Measurements from ENCODE around the gene CMTM3.
"Not testable (repeated sequence)": the region's sequence is repeated elsewhere in the genome, so short reads cannot be mapped to it uniquely, and the experiment has no call there.

Gene CMTM3

DNA sequence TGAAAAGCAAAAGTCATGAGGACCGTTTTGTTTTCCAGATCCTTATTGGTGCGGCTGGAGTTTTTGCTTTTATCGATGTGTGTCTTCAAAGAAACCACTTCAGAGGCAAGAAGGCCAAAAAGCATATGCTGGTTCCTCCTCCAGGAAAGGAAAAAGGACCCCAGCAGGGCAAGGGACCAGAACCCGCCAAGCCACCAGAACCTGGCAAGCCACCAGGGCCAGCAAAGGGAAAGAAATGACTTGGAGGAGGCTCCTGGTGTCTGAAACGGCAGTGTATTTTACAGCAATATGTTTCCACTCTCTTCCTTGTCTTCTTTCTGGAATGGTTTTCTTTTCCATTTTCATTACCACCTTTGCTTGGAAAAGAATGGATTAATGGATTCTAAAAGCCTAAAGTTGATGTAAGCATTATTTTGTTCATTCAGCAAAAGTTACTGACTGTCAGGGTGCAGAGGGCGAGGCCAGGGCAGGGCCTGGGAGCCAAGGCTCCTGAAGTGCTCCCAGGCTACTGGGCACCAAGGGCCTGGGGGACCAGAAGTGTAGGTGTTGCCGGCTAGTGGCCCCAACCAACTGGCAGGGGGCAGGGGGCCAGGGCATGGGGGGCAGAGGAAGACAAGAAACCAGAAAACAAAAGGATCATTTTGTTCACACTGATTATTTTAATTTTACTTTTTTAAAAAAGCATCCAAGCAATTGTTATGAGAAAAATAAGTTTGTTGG lies 16.5 kb upstream of the CMTM3 start:
- no peak overlapping the region for H3K27ac ChIP-seq
- no peak for TF ChIP-seq ZFX (IDR thresholded peaks at IDR 0.05; ENCODE audit: borderline replicate concordance)
- TF ChIP-seq, protein P1, sequence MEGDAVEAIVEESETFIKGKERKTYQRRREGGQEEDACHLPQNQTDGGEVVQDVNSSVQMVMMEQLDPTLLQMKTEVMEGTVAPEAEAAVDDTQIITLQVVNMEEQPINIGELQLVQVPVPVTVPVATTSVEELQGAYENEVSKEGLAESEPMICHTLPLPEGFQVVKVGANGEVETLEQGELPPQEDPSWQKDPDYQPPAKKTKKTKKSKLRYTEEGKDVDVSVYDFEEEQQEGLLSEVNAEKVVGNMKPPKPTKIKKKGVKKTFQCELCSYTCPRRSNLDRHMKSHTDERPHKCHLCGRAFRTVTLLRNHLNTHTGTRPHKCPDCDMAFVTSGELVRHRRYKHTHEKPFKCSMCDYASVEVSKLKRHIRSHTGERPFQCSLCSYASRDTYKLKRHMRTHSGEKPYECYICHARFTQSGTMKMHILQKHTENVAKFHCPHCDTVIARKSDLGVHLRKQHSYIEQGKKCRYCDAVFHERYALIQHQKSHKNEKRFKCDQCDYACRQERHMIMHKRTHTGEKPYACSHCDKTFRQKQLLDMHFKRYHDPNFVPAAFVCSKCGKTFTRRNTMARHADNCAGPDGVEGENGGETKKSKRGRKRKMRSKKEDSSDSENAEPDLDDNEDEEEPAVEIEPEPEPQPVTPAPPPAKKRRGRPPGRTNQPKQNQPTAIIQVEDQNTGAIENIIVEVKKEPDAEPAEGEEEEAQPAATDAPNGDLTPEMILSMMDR (IDR thresholded peaks at IDR 0.05), result no peak

DNA sequence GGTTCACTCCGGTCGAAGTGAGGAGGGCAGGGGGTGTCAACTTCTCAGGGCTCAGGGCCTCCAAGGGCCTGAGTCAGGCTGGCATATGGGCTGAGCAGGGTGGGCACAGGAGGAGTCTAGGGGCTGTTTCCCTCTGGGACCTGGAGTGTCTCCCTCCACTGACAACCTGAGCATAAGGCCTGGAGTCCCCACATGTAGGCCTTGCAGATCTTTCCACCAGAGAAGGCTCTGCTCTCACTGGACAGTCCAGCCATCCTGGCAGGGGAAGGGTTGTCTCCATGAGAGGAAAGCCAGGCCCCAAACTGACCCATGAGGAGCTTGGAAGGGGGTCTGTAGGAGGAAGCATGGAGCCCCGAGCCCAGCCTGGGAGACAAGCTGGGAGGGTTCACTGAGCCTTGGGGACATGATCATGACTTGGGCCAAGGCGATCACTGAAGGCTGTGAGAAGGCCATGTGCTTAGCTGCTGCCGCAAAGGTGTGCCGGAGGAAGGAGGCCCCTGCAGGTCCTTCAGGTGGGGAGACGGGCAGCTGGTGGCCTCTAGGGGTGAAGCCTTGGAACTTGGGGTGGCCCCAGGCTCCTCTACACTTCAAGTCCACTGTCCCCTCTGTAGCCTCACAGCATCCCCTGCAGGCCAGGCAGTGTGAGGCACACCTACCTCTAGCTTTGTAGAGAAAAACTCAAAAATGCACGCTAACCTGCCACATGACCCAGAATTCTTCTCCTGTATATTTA lies 15.4 kb upstream of the CMTM3 start:
- no peak overlapping the region for H3K27ac ChIP-seq

DNA sequence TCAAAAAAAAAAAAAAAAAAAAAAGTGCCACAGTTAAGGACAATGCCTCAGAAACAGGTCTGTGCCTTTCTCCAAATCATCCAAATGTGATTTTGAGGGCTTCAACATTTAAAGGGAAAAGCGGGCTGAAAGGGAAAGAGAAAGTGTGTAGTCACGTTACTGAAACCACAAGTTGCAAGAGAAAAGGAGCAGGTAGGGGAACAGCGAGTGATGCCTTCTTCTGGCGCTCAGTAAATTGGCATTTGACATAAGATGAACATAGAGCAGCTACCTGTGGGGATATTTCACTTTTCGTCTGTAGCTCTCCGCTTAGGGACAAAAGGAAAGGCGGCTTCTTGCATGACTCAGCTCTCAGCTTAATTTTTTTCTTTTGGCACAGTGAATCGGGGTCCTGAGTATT lies 14.2 kb upstream of the CMTM3 start:
- no peak overlapping the region for H3K27ac ChIP-seq
- TF ChIP-seq, protein P1 (IDR thresholded peaks at IDR 0.05), result no peak
- no peak for TF ChIP-seq ZFX (IDR thresholded peaks at IDR 0.05; ENCODE audit: borderline replicate concordance)

More for the DNA sequence above, 15.4 kb upstream of the CMTM3 start:
- TF ChIP-seq, protein P1 (IDR thresholded peaks at IDR 0.05), result no peak; the same call in 1 of the 2 replicates
- TF ChIP-seq ZFX (IDR thresholded peaks at IDR 0.05; ENCODE audit: borderline replicate concordance), result no peak

DNA sequence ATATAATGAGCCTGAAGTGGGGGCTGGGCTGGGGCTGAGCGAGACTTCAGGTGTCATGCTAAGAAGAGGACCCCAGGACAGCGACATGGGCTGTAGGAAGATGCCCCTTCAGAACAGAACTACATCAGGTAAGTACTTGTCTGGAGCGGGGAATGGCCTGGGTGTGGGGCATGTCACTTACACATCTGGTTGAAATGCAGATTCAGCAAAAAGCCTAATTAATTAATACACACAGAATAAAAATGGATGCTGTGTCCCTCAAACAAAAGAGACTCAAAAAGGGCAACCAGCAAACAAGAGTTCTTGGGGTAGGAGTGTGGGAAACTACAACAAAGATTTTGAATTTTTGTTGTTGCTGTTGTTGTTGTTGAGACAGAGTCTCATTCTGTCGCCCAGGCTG lies 13.5 kb upstream of the CMTM3 start:
- TF ChIP-seq, protein P1 (IDR thresholded peaks at IDR 0.05), result no peak
- TF ChIP-seq ZFX (IDR thresholded peaks at IDR 0.05; ENCODE audit: borderline replicate concordance), result no peak
- no peak overlapping the region for H3K27ac ChIP-seq

DNA sequence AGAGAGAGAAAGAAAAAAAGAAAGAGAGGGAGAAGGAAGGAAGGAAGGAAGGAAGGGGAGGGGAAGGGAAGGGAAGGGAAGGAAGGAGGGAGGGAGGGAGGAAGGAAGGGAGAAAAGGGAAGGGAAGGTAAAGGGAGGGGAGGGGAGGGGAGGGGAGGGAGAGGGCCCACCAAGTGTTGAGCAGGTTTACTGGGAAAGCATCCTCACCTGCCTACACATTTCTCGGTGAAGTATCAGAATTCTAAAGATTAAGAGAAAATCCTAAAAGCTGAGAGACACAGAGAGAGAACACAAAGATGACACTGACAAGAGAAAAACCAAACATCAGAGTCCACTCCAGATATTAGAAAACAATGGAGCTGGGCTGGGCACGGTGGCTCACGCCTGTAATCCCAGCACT lies 12.3 kb upstream of the CMTM3 start:
- H3K27ac ChIP-seq, result no peak overlapping the region
- TF ChIP-seq ZFX (IDR thresholded peaks at IDR 0.05; ENCODE audit: borderline replicate concordance), result no peak
- TF ChIP-seq, protein P1 (IDR thresholded peaks at IDR 0.05), result no peak

DNA sequence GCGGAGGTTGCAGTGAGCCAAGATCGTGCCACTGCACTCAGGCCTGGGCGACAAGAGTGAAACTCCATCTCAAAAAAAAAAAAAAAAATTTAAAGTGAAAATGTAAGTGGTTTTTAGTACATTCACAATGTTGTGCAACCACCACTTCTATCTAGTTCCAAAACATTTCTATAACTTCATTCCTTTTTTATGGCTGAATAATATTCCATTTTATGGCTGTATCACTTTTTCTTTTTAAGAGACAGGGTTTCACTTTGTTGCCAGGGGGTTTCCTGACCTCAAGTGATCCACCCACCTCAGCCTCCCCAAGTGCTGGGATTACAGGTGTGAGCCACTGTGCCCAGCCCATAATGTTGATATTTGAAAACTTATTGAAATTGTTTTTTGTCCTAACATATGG lies 11.7 kb upstream of the CMTM3 start:
- TF ChIP-seq ZFX (IDR thresholded peaks at IDR 0.05; ENCODE audit: borderline replicate concordance), result no peak
- TF ChIP-seq, protein P1 (IDR thresholded peaks at IDR 0.05), result no peak
- H3K27ac ChIP-seq, result no peak overlapping the region

DNA sequence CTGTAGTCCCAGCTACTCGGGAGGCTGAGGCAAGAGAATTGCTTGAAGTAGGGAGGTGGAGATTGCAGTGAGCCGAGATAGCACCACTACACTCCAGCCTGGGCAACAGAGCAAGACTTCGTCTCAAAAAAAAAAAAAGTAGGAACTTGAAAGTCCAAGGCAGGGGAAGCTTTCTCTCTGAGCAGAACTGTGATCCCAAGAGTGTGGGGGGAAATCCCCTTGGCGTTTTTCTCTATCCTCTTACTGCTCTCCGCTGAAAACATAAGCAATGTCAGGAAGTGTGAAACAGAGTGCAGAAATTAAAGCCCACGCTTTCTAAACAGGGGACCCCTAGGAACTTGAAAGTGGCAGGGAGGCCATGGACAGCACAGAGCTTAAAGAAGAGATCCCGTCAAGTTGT lies 9.8 kb upstream of the CMTM3 start:
- no peak overlapping the region for H3K27ac ChIP-seq

DNA sequence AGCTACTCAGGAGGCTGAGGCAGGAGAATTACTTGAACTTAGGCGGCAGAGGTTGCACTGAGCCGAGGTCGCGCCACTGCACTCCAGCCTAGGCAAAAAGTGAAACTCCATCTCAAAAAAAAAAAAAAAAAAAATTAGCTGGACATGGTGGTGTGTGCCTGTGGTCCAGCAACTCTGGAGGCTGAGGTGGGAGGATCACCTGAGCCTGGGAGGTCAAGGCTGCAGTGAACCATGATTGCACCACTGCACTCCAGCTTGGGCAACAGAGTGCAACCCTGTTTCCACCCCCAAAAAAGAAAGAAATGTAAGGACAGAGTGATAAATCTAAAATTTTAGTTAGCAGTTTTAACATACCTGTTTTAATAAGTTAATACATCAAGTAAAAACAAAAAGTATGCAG lies 7.9 kb upstream of the CMTM3 start:
- not testable (repeated sequence) for H3K27ac ChIP-seq

More for the DNA sequence above, 9.8 kb upstream of the CMTM3 start:
- TF ChIP-seq ZFX (IDR thresholded peaks at IDR 0.05; ENCODE audit: borderline replicate concordance), result no peak
- TF ChIP-seq, protein P1 (IDR thresholded peaks at IDR 0.05), result no peak
